ENCODE data around the gene ANKRD34C.
A peak's percentile ranks its signal among the peaks of the same experiment; 100 is the strongest.

ANKRD34C gene

DNA sequence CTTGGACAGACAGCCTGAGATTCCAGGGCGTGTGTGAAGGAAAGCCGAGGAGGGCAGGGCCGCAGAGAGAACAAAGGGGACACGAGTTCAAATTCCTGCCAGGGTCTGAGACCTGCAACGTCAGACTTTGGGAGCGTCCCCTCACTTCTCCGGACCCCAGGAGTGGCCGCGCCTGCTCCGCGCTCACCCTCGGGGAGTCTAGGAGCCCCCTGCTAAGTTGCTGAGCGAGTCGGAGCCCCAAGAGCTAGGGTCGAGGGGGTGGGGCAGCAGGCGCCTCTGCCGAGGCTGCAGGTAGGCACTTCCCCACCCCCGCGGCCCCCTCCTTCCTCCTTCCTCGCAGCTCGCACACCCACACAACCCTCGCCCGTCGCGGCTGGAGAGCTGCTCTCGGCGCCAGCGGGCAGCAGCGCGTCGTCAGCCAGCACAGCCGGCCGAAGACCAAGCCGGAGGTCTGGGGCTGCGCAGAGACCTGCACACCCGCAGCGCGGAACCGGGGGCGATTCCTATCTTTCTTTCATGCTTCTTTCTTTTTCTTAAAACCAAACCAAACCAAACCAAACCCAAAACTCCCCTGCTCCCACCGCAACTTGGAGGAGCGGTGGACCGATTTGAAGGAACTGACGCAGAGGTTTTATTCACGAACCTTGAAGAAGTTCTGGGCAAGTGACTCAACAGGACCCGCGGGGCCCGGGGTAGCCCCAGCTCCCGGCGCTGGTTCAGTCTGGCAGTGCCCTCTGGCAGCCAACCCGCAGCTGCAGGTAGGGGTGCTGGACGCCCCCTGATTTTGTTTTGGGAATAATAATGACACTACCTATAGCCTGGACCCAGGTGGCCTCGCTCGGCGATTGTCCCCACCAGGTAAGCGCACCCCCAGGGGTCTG lies at the start of gene ANKRD34C:
TSS of gene ANKRD34C (plus strand) at position 352 of the 881 bp plus-strand sequence. CDS start 10,563 bp downstream, outside the sequence.
- DNase-seq (ENCODE audit: low read depth): no peak

DNA sequence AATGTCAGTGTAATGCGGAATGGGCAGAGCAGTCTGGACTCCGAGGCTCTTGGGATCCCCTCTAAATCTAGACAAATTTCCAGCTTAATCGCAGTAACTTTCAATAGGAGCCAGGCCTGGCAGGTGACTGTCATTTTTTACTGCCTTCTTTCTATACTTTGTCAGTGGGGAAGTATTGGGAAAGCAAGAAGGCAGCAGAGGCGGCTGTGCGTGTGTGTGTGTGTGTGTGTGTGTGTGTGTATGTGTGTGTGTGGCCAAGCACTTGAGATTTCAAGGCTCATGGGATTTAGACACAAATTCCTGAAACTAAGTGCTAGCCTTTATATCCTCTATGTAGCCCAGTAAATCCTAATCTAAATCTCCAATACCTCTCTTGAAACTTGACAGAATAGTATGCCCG lies 49.3 kb upstream of the ANKRD34C start:
- no peak for DNase-seq (ENCODE audit: low read depth)

GRCh38 chr15:79240036-79240435 lies 42.5 kb upstream of the ANKRD34C start:
- DNase-seq (ENCODE audit: low read depth): no peak

DNA sequence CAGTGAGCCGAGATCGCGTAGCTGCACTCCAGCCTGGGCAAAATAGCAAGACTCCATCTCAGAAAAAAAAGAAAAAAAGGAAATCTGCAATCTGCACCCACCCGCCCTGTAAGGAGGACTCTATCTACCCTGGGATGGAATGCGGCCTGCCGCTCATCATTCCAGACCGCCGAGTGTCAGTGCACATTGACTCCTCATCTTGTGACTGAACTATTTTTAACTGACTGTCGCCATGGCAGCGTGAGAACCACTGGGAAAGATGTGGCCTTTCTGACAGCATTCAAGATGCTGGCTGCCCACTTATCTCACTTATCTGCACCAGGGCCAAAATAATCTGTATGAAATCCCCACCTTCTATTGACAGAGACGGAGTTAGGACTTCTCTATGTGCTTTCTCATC lies 38.8 kb upstream of the ANKRD34C start:
- peak; percentile 13 for DNase-seq (ENCODE audit: low read depth)

DNA sequence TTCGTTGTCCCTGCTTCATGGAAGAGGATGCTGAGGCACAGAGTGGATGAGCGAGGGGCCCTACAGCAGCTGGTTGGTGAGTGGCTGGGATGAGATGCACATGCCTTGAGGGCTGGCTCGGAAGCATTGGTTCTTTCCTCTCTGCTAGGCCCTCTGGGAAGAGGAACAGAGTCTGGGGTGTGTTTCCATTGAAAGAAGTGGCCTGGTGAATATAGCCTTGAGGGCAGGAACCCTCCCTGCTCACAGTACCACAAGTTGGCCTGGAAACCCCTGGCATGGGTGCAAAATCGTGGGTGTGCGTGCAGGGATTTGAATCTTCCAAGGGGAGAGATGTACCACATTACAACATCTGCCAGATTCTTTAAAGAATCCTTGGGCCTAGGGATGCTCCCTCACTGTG lies 37.6 kb upstream of the ANKRD34C start:
- no peak for DNase-seq (ENCODE audit: low read depth)

DNA sequence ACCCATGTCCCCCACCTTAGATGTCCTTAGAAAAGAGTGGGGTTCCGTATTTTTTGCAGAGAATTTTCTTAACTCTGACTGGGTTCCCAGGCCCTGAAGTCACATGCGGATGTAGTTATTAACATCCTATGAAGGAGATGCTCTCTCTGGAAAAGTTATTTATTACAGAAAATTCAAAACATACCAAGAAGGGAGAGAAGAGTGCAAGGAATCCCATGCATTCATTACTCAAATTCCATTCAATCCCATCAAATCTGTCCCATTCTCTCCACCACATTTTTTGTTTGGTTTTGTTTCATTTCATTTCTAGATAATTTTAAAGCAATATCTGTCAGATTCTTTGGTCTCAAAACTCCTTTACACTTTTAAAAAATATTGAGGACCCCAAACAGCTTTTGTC lies 34.3 kb upstream of the ANKRD34C start:
- DNase-seq (ENCODE audit: low read depth): peak; percentile 15

GRCh38 chr15:79257454-79257853 lies 25.1 kb upstream of the ANKRD34C start:
- no peak for DNase-seq (ENCODE audit: low read depth)

DNA sequence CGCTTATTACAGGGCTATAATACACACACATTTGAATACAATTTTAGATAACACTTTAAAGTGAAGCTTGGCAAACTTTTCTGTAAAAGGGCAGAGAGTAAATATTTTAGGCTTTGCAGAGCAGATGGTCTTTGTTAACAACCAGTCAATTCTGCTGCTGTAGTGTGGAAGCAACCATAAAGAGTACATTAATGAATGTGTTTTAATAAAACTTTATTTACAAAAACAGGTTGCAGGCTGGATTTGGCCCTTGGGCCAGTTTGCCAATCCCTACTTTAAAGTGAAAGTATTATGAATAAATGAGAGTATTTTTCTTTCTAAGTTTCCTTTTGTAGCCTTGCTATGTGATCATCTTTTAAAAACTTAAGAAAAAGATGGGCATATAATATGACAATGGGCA lies 20.7 kb upstream of the ANKRD34C start:
- DNase-seq (ENCODE audit: low read depth): no peak

GRCh38 chr15:79265167-79265566 lies 17.4 kb upstream of the ANKRD34C start:
- DNase-seq (ENCODE audit: low read depth): no peak

- no peak for DNase-seq (ENCODE audit: low read depth)
Measured at GRCh38 chr15:79265987-79266579, 16.4 kb upstream of the ANKRD34C start.

GRCh38 chr15:79283252-79284048 lies 928 bp downstream of the ANKRD34C start:
- no peak for DNase-seq (ENCODE audit: low read depth)

GRCh38 chr15:79290642-79291275 lies 8.2 kb downstream of the ANKRD34C start:
- no peak for DNase-seq (ENCODE audit: low read depth)

GRCh38 chr15:79292011-79292410 lies 9.5 kb downstream of the ANKRD34C start:
- no peak for DNase-seq (ENCODE audit: low read depth)

DNA sequence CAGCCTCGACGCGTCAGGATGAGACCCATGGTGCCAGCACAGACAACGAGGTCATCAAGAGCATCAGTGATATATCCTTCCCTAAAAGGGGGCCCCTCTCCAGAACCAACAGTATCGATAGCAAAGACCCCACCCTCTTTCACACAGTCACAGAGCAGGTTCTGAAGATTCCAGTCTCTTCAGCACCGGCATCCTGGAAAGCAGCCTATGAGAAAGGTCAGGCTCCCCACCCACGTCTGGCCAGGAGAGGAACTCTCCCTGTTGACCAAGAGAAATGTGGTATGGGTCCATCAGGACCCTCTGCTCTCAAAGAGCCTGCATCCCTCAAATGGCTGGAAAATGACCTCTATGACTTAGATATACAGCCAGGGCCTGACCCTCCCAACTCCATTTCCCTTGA lies 11.6 kb downstream of the ANKRD34C start:
- no peak for DNase-seq (ENCODE audit: low read depth)

GRCh38 chr15:79296583-79296982 lies 14.1 kb downstream of the ANKRD34C start:
- no peak for DNase-seq (ENCODE audit: low read depth)

- no peak for DNase-seq (ENCODE audit: low read depth)
Measured at GRCh38 chr15:79299126-79299840, 16.8 kb downstream of the ANKRD34C start.

DNA sequence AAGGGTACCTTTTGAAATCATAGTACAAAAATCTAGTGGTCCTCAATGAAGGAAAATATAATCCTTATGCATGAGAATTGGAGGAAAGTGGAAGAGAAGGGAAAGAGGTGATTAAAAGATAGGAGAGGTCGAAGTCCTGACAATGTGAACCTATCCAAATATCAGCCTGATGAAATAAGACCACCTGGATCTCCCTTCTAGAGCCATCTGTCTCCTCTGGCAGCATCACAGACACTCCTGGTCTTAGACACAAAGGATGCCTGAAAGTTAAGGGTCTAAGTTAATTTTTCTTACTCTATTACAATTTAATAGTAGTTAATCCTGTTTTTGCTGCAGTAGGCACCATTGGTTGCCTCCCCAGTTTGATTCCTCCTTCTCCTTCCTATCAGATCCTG lies 17.3 kb downstream of the ANKRD34C start:
- DNase-seq (ENCODE audit: low read depth): no peak

DNA sequence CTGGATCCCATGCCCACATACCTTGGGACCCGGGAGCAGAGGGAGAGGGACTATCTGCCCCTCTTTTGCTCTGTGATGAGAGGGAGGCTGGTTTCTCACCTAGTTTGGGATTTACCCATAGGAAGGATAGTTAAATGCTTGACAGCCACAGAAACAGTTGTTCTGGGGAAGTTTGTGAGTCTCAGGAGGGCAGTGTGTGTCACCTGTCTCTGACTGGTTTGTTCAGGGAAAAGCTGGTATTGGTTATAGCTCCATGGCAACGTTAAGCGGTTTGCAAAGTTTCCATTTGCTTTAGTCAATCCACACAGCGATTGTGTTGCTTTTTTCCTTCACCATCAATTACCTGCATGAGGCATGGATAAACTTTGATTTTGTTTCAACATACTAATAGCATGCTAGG lies 24.7 kb downstream of the ANKRD34C start:
- DNase-seq (ENCODE audit: low read depth): no peak

GRCh38 chr15:79308874-79309273 lies 26.4 kb downstream of the ANKRD34C start:
- DNase-seq (ENCODE audit: low read depth): no peak

DNA sequence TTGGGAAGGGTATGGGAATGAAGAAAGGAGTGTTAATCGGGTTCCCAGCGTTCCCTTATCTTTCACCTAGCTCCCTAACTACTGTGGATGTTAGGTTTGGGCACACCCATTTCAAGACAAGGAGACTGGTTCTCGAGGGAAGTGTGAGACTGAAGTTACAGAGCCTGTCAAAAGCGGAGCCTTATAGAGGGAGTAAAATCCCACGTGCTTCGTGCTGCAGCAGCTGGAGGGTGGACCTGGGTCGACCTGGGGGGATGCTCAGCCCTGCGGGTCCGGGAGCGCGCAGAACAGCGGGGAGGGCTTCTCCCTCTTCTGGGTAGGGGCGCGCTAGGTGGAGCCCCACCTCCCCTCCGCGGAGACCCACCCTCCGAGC lies 28.1 kb downstream of the ANKRD34C start:
- no peak for DNase-seq (ENCODE audit: low read depth)

Measured in GM04503 (cell line).